HG03103 (cell line): ENCODE results near the gene PRKAG1.

Experiments
- ATAC-seq: cut with Tn5 transposase; IDR thresholded peaks from one replicate; pipeline ENCODE4 v1.9.1; 2021; ENCODE audit warnings: low read depth; ENCODE audit not compliant: unreplicated experiment

Gene PRKAG1

GRCh38 chr12:49032679-49033447 lies 14.3 kb upstream of the PRKAG1 start:
- no peak for ATAC-seq

DNA sequence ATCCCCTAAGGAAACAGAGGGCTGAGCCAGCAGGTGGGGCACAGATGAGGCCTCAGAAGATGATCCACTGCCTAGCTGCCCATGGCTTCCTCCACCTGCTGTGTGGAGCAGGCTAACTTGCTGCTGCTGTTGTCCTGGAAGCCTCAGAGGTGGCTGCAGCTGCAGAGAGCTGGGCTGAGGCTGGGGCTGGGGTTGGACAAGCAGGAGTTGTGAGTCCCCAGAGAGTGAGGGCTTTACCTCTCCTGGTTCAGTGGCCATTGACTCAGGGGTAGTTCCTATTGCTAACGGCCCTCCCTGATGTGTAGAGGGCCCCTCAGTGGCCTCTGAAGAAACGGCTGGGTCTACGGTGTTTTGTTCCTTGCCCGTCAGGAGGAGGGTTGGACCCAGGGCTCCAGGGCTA lies 13.7 kb upstream of the PRKAG1 start:
- ATAC-seq, result no peak

DNA sequence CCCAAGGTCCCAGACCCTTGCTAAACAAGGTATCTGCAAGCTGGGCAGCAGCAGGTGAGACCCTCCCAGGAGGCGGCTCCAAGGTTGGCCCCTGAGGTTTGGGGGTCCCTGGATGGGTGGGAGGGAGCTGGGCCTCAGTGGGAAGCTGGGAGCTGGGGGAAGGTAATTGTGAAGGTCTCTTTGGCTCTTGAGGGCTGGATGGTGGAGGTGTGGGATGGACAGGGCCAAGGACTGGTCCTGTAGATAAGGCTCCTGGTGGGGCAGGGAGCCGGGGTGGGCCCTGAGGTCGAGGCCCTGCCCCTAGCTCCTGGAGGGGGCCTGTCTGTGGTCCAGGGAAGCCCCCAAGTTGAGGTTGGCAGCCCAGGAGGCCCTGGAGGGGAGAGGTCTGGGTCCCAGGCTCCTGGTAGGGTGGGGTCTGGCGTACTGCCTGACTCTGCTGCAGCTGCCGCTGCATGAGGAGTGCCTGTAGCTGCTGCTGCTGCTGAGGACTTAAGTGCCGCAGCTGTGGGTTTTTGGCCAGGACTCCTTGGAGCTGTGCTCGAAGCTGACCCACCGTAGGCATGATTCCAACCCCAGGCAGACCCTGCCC lies 13.1 kb upstream of the PRKAG1 start:
- no peak for ATAC-seq

- no peak for ATAC-seq
Measured at GRCh38 chr12:49030714-49031572, 12.4 kb upstream of the PRKAG1 start.

DNA sequence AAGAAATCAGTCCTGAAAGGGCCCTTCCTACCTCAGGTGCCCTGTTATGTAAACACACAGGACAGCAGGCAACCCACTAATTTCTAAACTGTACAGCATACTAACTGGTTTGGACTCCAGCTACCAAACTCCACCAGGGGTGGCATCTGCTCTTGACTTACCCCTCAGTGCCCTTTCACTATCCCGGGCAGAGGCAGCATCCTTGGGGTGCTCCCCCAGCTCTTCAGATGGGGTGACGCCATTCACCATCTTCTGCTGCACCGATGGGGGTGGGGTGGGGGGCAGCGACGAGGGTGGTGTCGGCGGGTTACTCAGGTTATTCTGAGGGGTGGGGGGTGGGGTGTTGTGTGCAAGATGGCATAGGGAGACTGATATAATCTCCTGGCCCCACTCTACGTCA lies 11.5 kb upstream of the PRKAG1 start:
- no peak for ATAC-seq

DNA sequence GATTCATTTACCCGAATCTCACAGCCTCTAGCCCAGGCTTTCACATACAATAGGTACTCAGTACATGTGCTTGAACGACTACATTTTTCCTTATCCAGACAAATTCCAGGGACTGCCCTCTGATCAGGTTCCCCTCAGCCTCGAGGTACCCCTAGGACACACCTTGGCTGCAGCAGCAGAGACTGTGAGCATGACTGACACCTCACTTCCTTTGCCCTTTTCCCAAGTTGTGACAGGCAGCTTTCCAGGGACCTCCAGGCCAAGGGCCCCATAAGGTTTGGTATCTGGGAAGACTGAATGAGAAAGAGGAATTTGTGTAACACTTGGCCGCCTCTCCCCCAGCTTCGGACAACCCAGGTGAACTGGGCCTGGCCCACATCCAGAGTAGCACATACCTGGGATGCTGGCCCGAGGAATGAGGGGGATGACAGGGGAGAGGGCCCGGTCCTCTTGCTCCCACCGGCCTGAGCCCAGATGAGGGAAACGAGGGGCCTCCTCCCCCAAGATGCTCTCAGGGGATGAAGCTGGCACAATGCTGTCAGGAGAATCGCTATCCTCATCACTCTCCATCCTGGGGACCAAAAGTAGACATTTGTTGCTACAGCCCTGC lies 10.2 kb upstream of the PRKAG1 start:
- no peak for ATAC-seq

- no peak for ATAC-seq
Measured at GRCh38 chr12:49027846-49028555, 9.4 kb upstream of the PRKAG1 start.

DNA sequence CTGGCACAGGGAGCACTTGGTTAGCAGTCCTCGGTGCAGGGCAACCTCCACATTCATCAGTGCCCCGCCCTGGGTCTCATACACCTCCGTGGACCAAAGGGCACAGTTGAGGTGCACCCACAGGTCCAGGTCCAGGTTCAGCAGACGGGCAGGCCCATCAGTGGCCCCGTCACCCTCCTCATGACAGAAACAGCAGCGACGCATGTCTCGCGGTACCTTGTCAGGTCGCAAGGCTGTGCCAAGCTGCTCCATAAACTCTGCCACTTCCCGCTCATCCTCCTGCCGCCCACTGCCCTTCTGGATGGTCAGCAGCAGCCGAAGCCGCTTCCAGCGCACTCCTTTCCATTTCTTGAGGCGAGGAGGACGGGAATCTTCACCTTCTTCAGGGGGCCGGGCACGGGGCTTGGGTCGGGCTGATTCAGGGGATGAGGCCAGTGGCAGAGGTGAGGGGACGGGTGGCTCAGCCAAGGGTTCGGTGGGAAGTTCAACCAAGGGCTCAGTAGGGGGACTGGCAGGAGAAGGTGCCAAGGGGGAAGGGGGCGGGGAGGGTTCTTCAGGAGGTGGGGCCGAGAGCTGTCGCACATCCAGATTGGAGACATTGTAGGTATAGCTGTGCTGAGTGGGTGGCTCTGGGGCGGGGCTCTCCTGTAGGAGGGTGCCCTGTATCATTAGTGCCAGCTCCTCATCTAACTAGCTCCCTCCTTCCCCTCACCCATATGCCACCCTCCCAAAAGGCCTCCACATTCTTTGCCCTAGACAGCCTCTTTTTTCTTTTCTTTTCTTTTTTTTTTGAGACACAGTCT lies 8.3 kb upstream of the PRKAG1 start:
- ATAC-seq, result no peak

DNA sequence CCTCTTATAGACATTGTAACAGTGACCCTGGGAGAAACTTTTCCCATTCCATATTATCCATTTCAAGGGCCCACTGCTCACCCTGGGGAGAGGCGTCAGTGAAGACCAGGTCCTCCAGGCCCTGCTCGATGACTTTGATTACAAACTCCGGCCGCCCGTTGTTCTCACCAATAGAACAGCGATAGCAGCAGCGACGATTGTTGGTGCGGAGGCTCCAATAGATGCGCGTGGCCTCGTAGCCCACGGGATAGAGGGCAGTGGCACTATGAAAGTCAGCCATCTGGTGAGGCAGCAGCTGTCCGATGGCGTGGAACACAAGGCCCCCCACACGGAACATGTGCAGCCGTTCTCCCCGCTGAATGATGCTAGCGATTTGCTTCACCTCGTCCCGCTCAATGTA lies 7.5 kb upstream of the PRKAG1 start:
- no peak for ATAC-seq

DNA sequence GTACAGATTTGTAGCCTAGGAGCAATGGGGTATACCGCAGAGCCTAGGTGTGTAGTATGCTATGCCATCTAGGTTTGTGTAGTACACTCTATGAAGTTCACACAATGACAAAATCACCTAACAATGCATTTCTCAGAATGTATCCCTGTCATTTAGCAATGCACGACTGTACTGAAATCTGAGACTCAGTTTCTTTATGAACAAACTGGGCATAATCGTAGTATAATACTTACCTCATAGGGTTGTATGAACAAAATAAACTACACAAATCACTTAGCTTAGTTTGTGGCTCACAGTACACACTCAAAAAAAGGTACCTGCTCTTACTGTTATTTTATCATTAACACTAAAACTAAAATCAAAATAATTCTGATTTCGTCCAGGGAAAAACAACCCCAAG lies 6.9 kb upstream of the PRKAG1 start:
- ATAC-seq, result no peak

DNA sequence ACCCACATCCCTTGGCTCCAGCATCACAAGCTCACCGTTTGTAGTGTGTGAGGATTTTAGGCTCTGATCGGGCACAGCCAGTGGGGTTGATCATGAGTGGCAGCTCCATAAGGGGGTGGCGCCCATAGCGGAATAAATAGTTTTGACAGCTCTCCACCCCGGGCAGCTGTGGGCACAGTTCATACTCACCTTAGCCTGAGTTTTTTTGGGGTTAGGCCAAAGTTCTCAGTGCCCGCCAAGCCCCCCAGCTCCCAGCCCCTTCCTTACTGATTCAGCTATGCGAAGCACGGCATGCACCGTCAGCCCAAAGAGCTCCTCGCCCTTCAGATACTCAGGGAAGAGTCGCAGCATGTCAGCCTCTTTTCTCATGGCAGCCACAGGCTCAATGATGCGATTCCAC lies 6.0 kb upstream of the PRKAG1 start:
- ATAC-seq, result no peak

DNA sequence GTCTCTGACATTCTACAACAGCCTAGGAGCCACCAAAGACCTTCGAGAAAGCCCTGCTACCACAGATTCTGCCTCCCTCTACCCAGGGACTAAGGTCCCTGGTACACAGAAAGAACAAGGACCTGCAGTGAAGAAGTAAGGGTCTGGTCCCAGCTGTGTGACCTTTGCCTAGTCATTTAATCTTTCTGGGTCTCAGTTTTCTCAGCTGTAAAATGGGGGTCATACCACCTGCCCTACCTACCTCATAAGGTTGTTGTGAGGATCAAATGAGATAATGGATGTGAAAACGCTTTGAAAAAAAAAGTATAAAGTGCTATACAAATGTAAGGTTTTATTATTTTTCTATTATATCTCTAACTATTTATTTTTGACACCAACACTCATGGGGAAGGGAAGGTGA lies 5.2 kb upstream of the PRKAG1 start:
- no peak for ATAC-seq

GRCh38 chr12:49022558-49023178 lies 4.1 kb upstream of the PRKAG1 start:
- no peak for ATAC-seq

DNA sequence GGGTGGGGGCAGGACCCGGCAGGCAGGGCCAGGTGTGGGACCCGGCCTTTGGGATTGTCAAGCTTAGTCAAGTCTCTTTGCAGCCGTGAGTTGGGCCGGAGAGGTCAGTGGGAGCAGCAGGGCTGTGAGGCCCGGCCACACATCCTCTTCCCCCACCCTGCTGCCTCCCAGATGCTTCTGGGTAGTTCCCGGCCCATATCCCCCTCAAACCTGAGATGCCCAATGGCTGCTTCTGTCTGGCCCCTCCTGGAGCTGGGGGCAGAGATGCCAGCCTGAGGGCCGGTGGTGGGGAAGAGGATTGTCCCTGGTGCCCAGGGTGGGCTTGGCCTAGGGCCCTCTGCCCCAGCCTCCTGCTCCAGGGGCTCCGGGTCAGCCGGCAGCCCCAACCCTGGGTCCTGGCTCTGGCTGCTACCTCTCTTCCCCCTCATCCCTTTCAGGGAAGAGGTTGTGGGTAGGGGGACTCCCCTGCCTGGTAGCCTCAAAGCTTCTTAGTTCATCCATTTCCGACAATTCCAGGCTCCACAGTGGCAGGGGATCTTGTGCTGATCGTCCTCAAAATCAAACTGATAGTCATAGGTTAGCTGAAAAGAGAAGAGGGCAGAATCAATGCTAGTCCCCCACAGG lies 2.8 kb upstream of the PRKAG1 start:
- no peak for ATAC-seq

DNA sequence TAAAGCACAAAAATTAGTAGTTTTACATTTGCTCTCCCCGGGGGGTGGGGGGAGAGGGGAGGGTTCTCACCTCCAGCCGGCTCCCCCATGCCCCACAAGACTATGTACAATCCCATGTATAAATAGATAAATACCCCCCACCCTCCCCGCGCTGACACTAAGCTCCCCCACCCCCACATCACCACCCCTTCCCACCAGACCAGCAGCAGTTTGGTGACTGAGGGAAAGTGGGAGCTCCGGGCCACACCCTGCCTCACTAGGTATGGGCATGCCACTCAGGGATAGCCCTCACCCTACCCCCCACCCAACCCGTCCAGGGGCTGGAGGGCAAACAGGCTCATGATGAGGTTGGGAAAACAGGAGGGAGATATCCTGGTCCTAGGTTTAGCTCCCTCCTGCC lies 1.9 kb upstream of the PRKAG1 start:
- ATAC-seq, result no peak

DNA sequence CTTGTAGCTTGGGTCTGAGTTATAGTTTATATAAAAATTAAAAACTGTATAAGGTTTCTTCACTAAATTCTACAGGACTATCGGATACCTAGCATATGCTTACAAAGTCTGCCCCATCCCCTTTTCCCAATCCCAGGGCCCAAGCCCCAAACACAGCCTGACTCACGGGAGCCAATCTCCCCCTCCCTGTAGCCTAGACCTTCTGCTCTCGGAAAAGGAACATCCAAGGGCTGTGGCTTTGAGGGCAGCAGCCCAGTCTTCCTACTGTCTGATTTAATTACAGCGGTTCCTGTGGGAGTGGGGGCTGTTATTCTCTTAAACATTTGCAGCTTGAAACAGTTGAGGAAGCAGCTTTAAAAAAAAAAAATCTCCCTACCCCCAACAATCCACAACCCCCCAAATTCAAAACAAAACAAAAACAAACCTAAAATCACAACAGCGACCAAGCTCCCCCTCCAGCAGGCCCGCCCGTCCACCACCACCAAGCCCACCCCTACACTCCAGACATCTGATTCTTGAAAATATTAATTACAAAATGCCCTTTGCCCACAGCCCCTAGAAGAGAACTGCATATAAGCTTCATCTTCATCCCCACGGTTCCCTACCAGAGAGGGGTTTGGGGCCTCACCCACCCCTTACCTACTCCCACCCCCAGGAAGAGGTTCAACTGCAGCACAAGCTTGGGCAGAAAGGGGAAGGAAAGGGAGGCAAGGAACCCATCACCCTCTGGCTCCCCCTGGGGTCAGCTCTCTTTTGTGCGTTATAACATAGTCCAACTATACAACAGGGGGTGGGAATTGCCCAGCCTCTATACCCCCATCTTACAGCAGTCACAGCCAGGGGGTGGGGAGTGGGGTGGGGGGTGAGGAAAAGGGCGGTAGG lies 1.1 kb upstream of the PRKAG1 start:
- no peak for ATAC-seq

DNA sequence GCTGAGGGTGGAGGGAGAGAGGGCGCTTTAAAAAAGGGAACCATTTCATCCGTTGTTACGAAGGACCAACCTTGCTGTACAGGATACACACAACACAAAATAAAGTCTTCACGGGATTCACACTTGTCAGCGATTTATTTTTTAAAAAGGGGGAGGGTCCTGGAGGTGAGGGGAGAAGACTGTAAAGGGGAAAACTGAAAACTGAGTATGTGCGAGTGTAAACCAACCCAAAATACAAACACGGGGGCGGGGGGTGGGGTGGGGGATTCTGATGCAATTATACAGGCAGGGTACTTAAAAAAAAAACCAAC lies 499 bp upstream of the PRKAG1 start:
- peak; percentile 11 for ATAC-seq

DNA sequence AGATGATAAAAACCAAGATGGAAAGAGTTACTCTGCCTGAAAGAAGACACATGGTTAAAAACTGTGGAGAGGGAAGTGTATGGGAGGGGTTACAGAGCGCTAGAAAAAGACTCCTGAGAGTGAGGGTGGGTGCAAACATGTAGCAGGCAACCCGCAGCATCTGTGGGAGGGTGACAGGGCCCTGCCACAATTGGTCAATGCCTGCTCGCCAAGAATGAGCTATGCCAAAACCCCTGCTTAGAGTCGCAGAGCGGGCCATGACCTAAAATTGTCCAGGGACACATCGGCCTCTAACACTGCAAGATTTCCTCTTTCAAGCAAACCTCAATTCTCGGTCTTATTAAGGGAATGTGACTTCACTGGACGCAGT lies 700 bp downstream of the PRKAG1 start:
- no peak for ATAC-seq
